Measurements from ENCODE around the gene CBR3. TPM values are rescaled to one million over a fixed set of nuclear protein-coding genes. Genes with fewer than 3 reads are reported as not detected.

The CBR3 gene
- total RNA-seq, 4 donors from 2014 or later = 0.80 to 2.9 (median 1.8) TPM

GRCh38 chr21:36190736-36191135 is 55.9 kb downstream of the CBR3 start:
- ATAC-seq (no peak), DNase-seq (no peak)
- no peaks in the 10 kb centered on the region for H3K36me3 ChIP-seq
- H3K27ac ChIP-seq = no peak overlapping the region
- H3K4me1 ChIP-seq = peaks cover 13 to 23% of the 10 kb centered on the region in 2 donors
- in situ Hi-C loops (cut with MboI; ENCODE audit: low sequenced_read_pairs in 4 of 4) = no loop called here
- no peaks in the 10 kb centered on the region for H3K9me3 ChIP-seq
- H3K27me3 ChIP-seq = no peaks in the 10 kb centered on the region
- no peak overlapping the region for H3K4me3 ChIP-seq
- TF ChIP-seq POLR2A (IDR thresholded peaks at IDR 0.05) = no peak
- no peak for TF ChIP-seq CTCF (IDR thresholded peaks at IDR 0.05 in 4 of 5, conservative IDR thresholded peaks at IDR 0.05 in 1 of 5)
- intact Hi-C loops (cut with DNase I; ENCODE audit: low total_unique reads) = no loop called here

GRCh38 chr21:36193200-36193599 is 58.3 kb downstream of the CBR3 start:
- H3K4me1 ChIP-seq = peaks cover 10 to 17% of the 10 kb centered on the region in 2 donors
- in situ Hi-C loops (cut with MboI; ENCODE audit: low sequenced_read_pairs in 4 of 4) = no loop called here
- no peaks in the 10 kb centered on the region for H3K9me3 ChIP-seq
- DNase-seq (no peak), ATAC-seq (no peak)
- intact Hi-C loops (cut with DNase I; ENCODE audit: low total_unique reads) = no loop called here
- TF ChIP-seq POLR2A (IDR thresholded peaks at IDR 0.05) (no peak), CTCF (IDR thresholded peaks at IDR 0.05 in 4 of 5, conservative IDR thresholded peaks at IDR 0.05 in 1 of 5) (no peak)
- no peak overlapping the region for H3K27ac ChIP-seq
- no peak overlapping the region for H3K4me3 ChIP-seq
- no peaks in the 10 kb centered on the region for H3K27me3 ChIP-seq
- H3K36me3 ChIP-seq = no peaks in the 10 kb centered on the region

- Histone ChIP-seq H3K27ac (no peak overlapping the region), H3K36me3 (no peaks in the 10 kb centered on the region), H3K4me1 (peaks cover 2 to 11% of the 10 kb centered on the region in 2 donors), H3K9me3 (no peaks in the 10 kb centered on the region), H3K27me3 (no peaks in the 10 kb centered on the region), H3K4me3 (no peak overlapping the region)
- intact Hi-C loops (cut with DNase I; ENCODE audit: low total_unique reads) = no loop called here
- TF ChIP-seq POLR2A (IDR thresholded peaks at IDR 0.05) (no peak), CTCF (IDR thresholded peaks at IDR 0.05 in 4 of 5, conservative IDR thresholded peaks at IDR 0.05 in 1 of 5) (no peak)
- ATAC-seq (no peak), DNase-seq (no peak)
- in situ Hi-C loops (cut with MboI; ENCODE audit: low sequenced_read_pairs in 4 of 4) = no loop called here
Observed at GRCh38 chr21:36194024-36194423, 59.1 kb downstream of the CBR3 start.

GRCh38 chr21:36195613-36196012 is 60.7 kb downstream of the CBR3 start:
- Histone ChIP-seq H3K27ac (no peak overlapping the region), H3K4me1 (peaks cover 0 to 3% of the 10 kb centered on the region in 2 donors), H3K36me3 (no peaks in the 10 kb centered on the region), H3K4me3 (no peak overlapping the region), H3K9me3 (no peaks in the 10 kb centered on the region), H3K27me3 (no peaks in the 10 kb centered on the region)
- in situ Hi-C loops (cut with MboI; ENCODE audit: low sequenced_read_pairs in 4 of 4) = no loop called here
- no peak for TF ChIP-seq POLR2A (IDR thresholded peaks at IDR 0.05)
- no peak for TF ChIP-seq CTCF (IDR thresholded peaks at IDR 0.05 in 4 of 5, conservative IDR thresholded peaks at IDR 0.05 in 1 of 5)
- ATAC-seq = no peak
- DNase-seq = no peak
- intact Hi-C loops (cut with DNase I; ENCODE audit: low total_unique reads) = no loop called here

Other genes with a start within 250 kb of the CBR3 start
- gene SETD4, start 74.6 kb upstream of the CBR3 start, total RNA-seq = 10 to 100 TPM in 3 of 4 donors, 1 to 10 TPM in 1; 5.9 to 21.7 (median 16.7) TPM
- 10 to 100 TPM; 44.8 to 73.9 (median 66.4) TPM for gene CBR1, start 65.1 kb upstream of the CBR3 start, total RNA-seq
- 10 to 100 TPM; 10.4 to 16.5 (median 13.5) TPM for gene DOP1B, start 21.7 kb downstream of the CBR3 start, total RNA-seq
- gene MORC3, start 185.1 kb downstream of the CBR3 start, total RNA-seq = 10 to 100 TPM; 28.1 to 35.5 (median 31.7) TPM